Measurements from ENCODE around the gene HEATR5A. TPM values are rescaled to one million over a fixed set of nuclear protein-coding genes. Genes with fewer than 3 reads are reported as not detected.

HEATR5A gene
- total and polyA plus RNA-seq, 10 of the 15 experiments (the other 5 are each of a cell fraction or from before 2014, with no cell fraction given) = 5.1 to 37.1 (median 13.8) TPM

DNA sequence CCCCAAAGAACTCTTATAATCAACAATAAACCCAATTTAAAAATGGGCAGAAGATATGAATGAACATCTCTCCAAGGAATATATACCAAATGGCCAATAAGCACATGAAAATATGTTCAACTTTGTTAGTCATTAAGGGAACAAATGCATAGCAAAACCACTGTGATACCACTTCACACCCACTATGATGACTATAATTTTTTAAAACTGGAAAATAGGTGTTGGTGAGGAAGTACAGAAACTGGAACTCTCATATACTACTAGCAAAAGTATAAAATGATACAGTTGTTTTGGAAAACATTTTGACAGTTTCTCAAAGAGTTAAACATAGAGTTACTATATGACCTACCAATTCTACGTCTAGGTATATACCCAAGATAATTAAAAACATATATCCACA, 9.4 kb upstream of the HEATR5A start (continued):
- TF ChIP-seq, protein P1, sequence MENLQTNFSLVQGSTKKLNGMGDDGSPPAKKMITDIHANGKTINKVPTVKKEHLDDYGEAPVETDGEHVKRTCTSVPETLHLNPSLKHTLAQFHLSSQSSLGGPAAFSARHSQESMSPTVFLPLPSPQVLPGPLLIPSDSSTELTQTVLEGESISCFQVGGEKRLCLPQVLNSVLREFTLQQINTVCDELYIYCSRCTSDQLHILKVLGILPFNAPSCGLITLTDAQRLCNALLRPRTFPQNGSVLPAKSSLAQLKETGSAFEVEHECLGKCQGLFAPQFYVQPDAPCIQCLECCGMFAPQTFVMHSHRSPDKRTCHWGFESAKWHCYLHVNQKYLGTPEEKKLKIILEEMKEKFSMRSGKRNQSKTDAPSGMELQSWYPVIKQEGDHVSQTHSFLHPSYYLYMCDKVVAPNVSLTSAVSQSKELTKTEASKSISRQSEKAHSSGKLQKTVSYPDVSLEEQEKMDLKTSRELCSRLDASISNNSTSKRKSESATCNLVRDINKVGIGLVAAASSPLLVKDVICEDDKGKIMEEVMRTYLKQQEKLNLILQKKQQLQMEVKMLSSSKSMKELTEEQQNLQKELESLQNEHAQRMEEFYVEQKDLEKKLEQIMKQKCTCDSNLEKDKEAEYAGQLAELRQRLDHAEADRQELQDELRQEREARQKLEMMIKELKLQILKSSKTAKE (IDR thresholded peaks at IDR 0.05; ENCODE audit: low read depth, poor library complexity, severe bottlenecking) = no peak
- TF ChIP-seq, protein P2, sequence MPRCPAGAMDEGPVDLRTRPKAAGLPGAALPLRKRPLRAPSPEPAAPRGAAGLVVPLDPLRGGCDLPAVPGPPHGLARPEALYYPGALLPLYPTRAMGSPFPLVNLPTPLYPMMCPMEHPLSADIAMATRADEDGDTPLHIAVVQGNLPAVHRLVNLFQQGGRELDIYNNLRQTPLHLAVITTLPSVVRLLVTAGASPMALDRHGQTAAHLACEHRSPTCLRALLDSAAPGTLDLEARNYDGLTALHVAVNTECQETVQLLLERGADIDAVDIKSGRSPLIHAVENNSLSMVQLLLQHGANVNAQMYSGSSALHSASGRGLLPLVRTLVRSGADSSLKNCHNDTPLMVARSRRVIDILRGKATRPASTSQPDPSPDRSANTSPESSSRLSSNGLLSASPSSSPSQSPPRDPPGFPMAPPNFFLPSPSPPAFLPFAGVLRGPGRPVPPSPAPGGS (IDR thresholded peaks at IDR 0.05; ENCODE audit: borderline replicate concordance, insufficient read depth, low read depth, low read length, poor library complexity, severe bottlenecking) = no peak
- TF ChIP-seq, protein P3, sequence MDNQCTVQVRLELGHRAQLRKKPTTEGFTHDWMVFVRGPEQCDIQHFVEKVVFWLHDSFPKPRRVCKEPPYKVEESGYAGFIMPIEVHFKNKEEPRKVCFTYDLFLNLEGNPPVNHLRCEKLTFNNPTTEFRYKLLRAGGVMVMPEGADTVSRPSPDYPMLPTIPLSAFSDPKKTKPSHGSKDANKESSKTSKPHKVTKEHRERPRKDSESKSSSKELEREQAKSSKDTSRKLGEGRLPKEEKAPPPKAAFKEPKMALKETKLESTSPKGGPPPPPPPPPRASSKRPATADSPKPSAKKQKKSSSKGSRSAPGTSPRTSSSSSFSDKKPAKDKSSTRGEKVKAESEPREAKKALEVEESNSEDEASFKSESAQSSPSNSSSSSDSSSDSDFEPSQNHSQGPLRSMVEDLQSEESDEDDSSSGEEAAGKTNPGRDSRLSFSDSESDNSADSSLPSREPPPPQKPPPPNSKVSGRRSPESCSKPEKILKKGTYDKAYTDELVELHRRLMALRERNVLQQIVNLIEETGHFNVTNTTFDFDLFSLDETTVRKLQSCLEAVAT (IDR thresholded peaks at IDR 0.05) = no peak
- TF ChIP-seq RBBP5 (conservative IDR thresholded peaks at IDR 0.05) (no peak), SREBF2 (IDR thresholded peaks at IDR 0.05; ENCODE audit: low read length) (no peak), MEF2A (IDR thresholded peaks at IDR 0.05; ENCODE audit: insufficient read depth, low read depth, low read length) (no peak), NFYA (IDR thresholded peaks at IDR 0.05; ENCODE audit: borderline replicate concordance, low read depth, low read length) (no peak), ASH2L (IDR thresholded peaks at IDR 0.05; ENCODE audit: borderline replicate concordance, low read depth) (no peak)
- TF ChIP-seq, protein P4, sequence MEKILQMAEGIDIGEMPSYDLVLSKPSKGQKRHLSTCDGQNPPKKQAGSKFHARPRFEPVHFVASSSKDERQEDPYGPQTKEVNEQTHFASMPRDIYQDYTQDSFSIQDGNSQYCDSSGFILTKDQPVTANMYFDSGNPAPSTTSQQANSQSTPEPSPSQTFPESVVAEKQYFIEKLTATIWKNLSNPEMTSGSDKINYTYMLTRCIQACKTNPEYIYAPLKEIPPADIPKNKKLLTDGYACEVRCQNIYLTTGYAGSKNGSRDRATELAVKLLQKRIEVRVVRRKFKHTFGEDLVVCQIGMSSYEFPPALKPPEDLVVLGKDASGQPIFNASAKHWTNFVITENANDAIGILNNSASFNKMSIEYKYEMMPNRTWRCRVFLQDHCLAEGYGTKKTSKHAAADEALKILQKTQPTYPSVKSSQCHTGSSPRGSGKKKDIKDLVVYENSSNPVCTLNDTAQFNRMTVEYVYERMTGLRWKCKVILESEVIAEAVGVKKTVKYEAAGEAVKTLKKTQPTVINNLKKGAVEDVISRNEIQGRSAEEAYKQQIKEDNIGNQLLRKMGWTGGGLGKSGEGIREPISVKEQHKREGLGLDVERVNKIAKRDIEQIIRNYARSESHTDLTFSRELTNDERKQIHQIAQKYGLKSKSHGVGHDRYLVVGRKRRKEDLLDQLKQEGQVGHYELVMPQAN (conservative IDR thresholded peaks at IDR 0.05) = no peak
- TF ChIP-seq, protein P5, sequence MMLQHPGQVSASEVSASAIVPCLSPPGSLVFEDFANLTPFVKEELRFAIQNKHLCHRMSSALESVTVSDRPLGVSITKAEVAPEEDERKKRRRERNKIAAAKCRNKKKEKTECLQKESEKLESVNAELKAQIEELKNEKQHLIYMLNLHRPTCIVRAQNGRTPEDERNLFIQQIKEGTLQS (IDR thresholded peaks at IDR 0.05; ENCODE audit: borderline replicate concordance, extremely low read depth, low read depth, low read length) = no peak
- TF ChIP-seq, protein P6, sequence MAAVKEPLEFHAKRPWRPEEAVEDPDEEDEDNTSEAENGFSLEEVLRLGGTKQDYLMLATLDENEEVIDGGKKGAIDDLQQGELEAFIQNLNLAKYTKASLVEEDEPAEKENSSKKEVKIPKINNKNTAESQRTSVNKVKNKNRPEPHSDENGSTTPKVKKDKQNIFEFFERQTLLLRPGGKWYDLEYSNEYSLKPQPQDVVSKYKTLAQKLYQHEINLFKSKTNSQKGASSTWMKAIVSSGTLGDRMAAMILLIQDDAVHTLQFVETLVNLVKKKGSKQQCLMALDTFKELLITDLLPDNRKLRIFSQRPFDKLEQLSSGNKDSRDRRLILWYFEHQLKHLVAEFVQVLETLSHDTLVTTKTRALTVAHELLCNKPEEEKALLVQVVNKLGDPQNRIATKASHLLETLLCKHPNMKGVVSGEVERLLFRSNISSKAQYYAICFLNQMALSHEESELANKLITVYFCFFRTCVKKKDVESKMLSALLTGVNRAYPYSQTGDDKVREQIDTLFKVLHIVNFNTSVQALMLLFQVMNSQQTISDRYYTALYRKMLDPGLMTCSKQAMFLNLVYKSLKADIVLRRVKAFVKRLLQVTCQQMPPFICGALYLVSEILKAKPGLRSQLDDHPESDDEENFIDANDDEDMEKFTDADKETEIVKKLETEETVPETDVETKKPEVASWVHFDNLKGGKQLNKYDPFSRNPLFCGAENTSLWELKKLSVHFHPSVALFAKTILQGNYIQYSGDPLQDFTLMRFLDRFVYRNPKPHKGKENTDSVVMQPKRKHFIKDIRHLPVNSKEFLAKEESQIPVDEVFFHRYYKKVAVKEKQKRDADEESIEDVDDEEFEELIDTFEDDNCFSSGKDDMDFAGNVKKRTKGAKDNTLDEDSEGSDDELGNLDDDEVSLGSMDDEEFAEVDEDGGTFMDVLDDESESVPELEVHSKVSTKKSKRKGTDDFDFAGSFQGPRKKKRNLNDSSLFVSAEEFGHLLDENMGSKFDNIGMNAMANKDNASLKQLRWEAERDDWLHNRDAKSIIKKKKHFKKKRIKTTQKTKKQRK (IDR thresholded peaks at IDR 0.05; ENCODE audit: low read depth, low read length) = no peak
